ENCODE results near the gene SHB.

GRCh38 chr9:37976714-37977477 lies 92.1 kb downstream of the SHB start:
- TF ChIP-seq EZH2 (IDR thresholded peaks at IDR 0.05; ENCODE audit: low read depth): no peak
- TF ChIP-seq CTCF (conservative IDR thresholded peaks at IDR 0.05): no peak
